Activated T-helper 2 cell treated with anti-CD3 and anti-CD28 coated beads, Interferon-gamma antibody, Interleukin-2, Interleukin-4, amounts not matched to agents 10 μg/mL and 5 μg/mL and 100 μg/mL, durations not matched to agents 14 hours and 24 hours and 36 hours (primary cell): ENCODE results near the gene GPX7. TPM values are rescaled to one million over a fixed set of nuclear protein-coding genes. Genes with fewer than 3 reads are reported as not detected.

Experiments
- DNase-seq: peaks from one replicate; pipeline ENCODE4 v3.0.0; 2021; ENCODE audit warnings: low spot score
- H3K27ac Mint-ChIP-seq: one replicate; pipeline ENCODE4 v1.8.0; 2021; ENCODE audit warnings: mixed read lengths
- H3K27me3 Mint-ChIP-seq: one replicate; pipeline ENCODE4 v1.8.0; 2021; ENCODE audit warnings: low read depth, mixed read lengths
- H3K36me3 Mint-ChIP-seq: one replicate; pipeline ENCODE4 v1.8.0; 2021; ENCODE audit warnings: low read depth, mixed read lengths
- H3K4me1 Mint-ChIP-seq: one replicate; pipeline ENCODE4 v1.8.0; 2021; ENCODE audit warnings: low read depth, mixed read lengths
- H3K4me3 Mint-ChIP-seq: one replicate; pipeline ENCODE4 v1.8.0; 2021; ENCODE audit warnings: low read depth, mild to moderate bottlenecking, moderate library complexity, mixed read lengths
- H3K9me3 Mint-ChIP-seq: one replicate; pipeline ENCODE4 v1.8.0; 2021; ENCODE audit warnings: mixed read lengths
- intact Hi-C: fragments of 100-400 bp; cut with micrococcal nuclease; formaldehyde crosslinking; loops from one replicate; pipeline ENCODE4 v1.15.1; 2023
- total RNA-seq: library from RNA; stranded (reverse); gene quantifications from 2 replicates; pipeline ENCODE4 v1.2.3, GENCODE V29; 2022

The GPX7 gene
- total RNA-seq, 1 donor from 2014 or later = 31.1 TPM

DNA sequence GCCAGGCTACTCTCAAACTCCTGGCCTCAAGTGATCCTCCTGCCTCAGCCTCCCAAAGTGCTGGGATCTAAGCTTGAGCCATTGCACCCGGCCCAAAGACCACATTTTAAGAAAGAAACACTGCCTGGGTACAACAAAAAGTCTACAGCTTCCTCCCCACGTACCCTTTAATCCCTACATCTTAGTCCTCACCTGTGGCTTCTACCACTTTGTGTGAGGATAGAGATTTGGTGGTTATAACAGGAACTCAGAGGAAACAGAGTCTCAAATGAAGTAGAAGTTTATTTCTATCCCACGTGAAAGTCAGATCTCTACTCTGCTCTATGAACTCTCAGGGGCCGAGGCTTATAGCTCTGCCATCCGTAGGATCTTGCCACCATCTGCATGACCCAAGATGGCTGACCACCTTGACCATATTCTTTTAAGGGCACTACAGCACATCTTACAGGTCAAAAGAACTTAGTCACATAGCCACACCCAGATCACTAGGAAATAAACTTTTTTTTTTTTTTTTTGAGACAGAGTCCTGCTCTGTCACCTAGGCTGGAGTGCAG, 13.4 kb downstream of the GPX7 start:
- intact Hi-C loops = no loop called here
- Mint-ChIP-seq H3K27me3 (no peaks in the 10 kb centered on the region), H3K9me3 (peaks cover 2% of the 10 kb centered on the region), H3K4me3 (no peak overlapping the region), H3K4me1 (peaks cover 7% of the 10 kb centered on the region), H3K27ac (no peak overlapping the region), H3K36me3 (peaks cover 7% of the 10 kb centered on the region)
- DNase-seq = no peak

DNA sequence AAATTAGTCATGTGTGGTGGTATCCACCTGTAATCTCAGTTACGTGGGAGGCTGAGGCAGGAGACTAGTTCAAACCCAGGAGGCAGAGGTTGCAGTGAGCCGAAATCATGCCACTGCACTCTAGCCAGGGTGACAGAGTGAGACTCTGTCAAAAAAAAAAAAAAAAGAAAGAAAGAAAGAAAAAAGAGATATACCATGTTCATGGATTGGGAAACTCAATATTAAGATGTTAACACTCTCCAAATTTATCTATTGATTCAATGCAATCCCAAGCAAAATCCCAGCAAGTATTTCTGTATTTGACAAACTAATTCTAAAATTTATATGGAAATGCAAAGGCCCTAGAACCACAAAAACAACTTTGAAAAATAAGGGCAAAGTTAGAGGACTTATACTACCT, 19.8 kb downstream of the GPX7 start:
- Mint-ChIP-seq H3K4me3 (no peak overlapping the region), H3K36me3 (peaks cover 8% of the 10 kb centered on the region), H3K9me3 (peaks cover 7% of the 10 kb centered on the region), H3K27ac (no peak overlapping the region), H3K4me1 (no peaks in the 10 kb centered on the region), H3K27me3 (no peaks in the 10 kb centered on the region)
- no peak for DNase-seq
- intact Hi-C loops = no loop called here

DNA sequence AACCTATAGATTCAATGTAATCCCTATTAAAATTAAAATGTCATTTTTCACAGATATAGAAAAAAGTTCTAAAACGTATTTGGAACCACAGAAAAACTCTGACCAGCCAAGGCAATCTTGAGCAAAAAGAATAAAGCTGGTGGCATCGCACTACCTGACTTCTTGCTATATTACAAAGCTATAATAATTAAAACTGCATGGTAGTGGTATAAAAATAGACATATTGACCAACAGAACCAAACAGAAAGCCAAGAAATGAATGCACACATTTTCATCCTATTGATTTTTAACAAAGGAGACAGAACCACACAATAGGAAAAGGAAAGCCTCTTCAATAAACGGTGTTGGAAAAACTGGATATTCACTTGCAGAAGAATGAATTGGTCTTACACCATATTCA, 21.6 kb downstream of the GPX7 start:
- no peak for DNase-seq
- H3K4me1 Mint-ChIP-seq = no peaks in the 10 kb centered on the region
- H3K4me3 Mint-ChIP-seq = no peak overlapping the region
- H3K27me3 Mint-ChIP-seq = no peaks in the 10 kb centered on the region
- no peak overlapping the region for H3K27ac Mint-ChIP-seq
- intact Hi-C loops = no loop called here
- peaks cover 8% of the 10 kb centered on the region for H3K36me3 Mint-ChIP-seq
- peaks cover 7% of the 10 kb centered on the region for H3K9me3 Mint-ChIP-seq

DNA sequence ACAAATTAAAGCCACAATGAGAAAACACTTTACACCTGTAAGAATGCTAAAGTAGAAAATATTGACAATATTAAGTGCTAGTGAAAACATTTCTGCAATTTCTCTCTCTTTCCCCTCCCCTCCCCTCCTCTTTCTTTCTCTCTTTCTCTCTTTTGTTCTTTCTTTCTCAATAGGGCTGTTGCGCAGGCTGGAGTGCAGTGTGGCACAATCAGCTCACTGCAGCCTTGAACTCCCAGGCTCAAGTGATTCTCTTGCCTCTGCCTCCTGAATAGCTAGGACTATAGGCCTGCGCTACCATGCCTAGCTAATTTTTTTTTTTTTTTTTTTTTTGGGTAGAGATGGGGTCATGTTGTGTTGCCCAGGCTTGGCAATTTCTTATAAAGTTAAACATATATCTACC, 24.9 kb downstream of the GPX7 start:
- no peaks in the 10 kb centered on the region for H3K27me3 Mint-ChIP-seq
- peaks cover 2% of the 10 kb centered on the region for H3K4me1 Mint-ChIP-seq
- no peak for DNase-seq
- H3K4me3 Mint-ChIP-seq = no peak overlapping the region
- peaks cover 2% of the 10 kb centered on the region for H3K36me3 Mint-ChIP-seq
- intact Hi-C loops = no loop called here
- H3K27ac Mint-ChIP-seq = no peak overlapping the region
- no peaks in the 10 kb centered on the region for H3K9me3 Mint-ChIP-seq

DNA sequence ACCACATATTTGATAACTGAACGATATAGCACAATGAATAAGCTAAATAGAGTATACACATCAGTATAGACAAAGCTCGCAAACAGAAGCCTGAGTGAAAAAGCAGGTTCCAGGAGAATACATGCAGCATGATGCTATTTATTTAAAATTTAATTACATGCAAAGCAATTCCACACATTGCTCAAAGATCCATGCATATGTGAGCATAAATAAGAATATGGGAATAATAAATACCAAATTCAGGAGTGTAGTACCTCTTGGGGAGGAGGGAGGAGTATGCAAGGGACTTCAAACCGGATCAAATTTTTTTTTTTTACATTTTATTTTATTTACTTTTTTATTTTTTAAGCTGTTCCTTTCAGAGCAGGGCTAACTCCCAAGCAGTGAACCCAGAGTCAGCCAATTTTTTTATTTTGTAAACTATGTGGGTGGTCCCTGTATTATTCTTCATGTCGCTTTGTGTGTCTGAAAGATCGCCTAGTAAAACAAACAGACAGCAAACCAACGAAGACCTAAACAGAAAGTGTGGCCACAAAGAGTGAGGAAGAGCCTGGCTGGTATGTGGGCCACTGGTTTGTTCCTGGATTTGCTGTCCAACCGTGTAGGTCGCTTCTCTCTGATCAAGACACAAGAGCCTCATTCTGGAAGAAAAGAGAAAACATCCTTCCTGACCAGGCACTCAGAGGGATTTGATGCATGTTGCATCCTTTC, 26.6 kb downstream of the GPX7 start:
- Mint-ChIP-seq H3K36me3 (no peaks in the 10 kb centered on the region), H3K27ac (no peak overlapping the region), H3K9me3 (no peaks in the 10 kb centered on the region), H3K4me1 (peaks cover 5% of the 10 kb centered on the region), H3K27me3 (peaks cover 3% of the 10 kb centered on the region), H3K4me3 (no peak overlapping the region)
- DNase-seq = no peak
- intact Hi-C loops = no loop called here

DNA sequence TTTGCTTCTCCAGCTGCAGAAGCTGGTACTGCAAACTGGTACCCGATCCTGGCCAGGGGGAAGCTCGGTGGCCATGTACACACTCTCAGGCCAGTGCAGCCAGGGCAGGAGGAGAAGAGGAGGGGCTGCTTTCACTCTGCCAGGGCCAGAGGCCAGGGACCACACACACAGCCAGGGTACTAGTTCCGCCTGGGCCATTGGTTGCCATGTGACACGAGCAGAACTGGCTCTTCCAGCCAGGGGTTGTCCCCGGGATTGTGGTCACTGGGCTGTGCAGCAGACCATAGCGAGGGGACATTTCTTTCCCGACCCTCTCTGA, 27.1 kb downstream of the GPX7 start:
- Mint-ChIP-seq H3K9me3 (no peaks in the 10 kb centered on the region), H3K36me3 (no peaks in the 10 kb centered on the region), H3K27ac (no peak overlapping the region), H3K4me1 (peaks cover 10% of the 10 kb centered on the region), H3K27me3 (peaks cover 7% of the 10 kb centered on the region), H3K4me3 (no peak overlapping the region)
- intact Hi-C loops = no loop called here
- DNase-seq = no peak

DNA sequence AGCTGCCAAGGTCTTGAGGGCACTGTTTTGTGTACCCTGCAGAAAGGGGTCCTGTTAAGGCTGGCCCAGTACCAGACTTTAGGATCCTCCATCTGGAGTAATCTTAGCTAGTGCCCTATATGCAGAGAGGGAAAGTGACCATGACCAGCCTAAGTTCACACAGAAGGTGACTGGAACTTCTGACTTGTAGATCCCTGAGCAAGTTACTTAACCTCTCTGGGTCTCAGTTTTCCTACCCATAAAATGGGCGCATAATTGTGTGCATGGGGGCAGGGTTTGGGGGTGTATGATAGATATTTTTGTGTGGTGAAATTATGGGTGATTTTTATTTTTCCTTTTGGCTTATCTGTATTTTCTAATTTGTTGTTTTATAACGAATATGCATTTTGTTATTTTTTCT, 27.5 kb downstream of the GPX7 start:
- Mint-ChIP-seq H3K9me3 (no peaks in the 10 kb centered on the region), H3K36me3 (peaks cover 2% of the 10 kb centered on the region), H3K27me3 (peaks cover 7% of the 10 kb centered on the region), H3K4me3 (no peak overlapping the region), H3K4me1 (peaks cover 11% of the 10 kb centered on the region), H3K27ac (no peak overlapping the region)
- DNase-seq = no peak
- intact Hi-C loops = no loop called here

DNA sequence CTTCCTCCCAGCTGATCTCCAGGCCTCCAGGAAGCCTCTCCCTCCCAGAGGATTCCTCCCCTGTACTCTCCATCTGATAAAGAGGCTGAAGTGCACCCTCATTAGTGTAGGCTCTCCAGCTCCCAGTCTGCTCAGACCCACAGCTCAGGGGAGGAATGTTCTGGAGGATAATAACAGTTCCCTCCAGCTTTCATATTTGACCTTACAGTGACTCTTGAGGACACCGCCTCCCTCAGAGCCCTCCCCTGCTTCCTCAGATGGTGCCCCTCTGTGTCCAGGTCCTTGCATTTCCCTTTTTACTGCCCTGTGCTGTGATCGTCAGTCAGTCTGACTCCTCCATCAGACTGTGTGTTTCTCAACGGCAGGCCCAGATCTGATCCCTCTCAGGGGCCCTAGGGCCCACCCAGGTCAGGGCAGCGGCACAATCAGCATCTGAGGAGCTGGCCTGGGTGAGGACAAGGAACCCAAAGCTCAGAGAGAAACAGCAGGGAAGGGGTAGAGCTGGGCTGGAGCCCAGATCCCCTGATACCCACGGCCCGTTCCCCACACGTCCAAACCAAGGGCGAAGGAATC, 29.7 kb downstream of the GPX7 start:
- H3K36me3 Mint-ChIP-seq = peaks cover 5% of the 10 kb centered on the region
- H3K4me3 Mint-ChIP-seq = peak overlapping the region; percentile 41
- peaks cover 7% of the 10 kb centered on the region for H3K27me3 Mint-ChIP-seq
- intact Hi-C loops = loop anchor here (2.0 kb wide), 1 partner anchor 29 kb away; the partner anchor contains the start of gene GPX7
- peaks cover 26% of the 10 kb centered on the region for H3K4me1 Mint-ChIP-seq
- H3K9me3 Mint-ChIP-seq = peaks cover 7% of the 10 kb centered on the region
- no peak overlapping the region for H3K27ac Mint-ChIP-seq
- DNase-seq = no peak

DNA sequence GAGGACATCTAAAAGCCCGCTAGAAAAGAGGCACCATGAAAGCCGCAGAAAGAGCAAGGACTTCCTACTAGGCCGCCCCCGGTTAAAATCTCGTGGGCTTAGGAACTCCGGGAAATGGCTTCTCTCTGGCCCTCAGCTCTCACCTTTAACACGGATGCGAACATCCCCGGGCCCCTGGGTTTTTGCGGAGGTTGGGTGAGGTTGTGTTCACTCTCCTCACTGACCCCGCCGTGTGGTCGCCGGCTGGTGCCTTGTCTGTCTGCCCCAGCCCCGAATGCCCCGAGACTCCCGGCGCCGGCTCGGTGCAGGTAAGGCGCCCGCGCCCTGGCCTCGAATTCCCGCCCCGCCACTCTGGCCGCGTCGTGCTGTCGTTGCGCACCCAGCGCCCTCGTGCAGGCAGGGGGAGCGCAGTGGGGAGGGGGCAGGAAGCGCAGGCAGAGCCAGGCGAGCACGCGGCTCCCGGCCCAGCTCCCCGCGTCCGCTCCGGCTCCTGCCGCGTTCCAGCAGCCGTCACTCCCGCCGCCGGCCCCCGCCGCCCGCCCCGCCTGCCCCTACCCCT, 30.6 kb downstream of the GPX7 start, which contains the start of gene SHISAL2A:
TSS of gene SHISAL2A (plus strand) at position 437 of the 559 bp plus-strand sequence. CDS start 326 bp downstream, outside the sequence.
- peak; percentile 39 for DNase-seq
- peaks cover 35% of the 10 kb centered on the region for H3K4me1 Mint-ChIP-seq
- peaks cover 7% of the 10 kb centered on the region for H3K9me3 Mint-ChIP-seq
- H3K27ac Mint-ChIP-seq = peak within 1 kb of the TSS; percentile 50
- H3K36me3 Mint-ChIP-seq = peaks cover 5% of the 10 kb centered on the region
- peak within 1 kb of the TSS; percentile 41 for H3K4me3 Mint-ChIP-seq
- peaks cover 7% of the 10 kb centered on the region for H3K27me3 Mint-ChIP-seq
- intact Hi-C loops = loop anchor here (2.0 kb wide), 1 partner anchor 30 kb away; the partner anchor contains the start of gene GPX7

DNA sequence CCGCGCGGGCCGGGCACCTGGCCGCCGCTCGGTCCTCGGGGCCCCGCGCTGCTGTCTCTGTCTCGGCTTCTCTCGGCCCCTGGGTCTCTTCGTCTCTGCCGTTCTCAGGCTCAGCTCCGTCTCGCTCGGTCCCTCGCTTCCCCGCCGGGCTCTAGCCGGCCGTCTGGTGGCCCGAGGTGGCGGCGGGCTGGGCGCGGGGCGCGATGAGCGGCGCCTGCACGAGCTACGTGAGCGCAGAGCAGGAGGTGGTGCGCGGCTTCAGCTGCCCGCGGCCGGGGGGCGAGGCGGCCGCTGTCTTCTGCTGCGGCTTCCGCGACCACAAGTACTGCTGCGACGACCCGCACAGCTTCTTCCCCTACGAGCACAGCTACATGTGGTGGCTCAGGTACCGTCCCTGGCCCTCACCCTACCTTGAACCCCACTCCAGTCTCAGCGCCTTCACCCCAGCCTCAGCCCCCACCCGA, 31.2 kb downstream of the GPX7 start:
- H3K9me3 Mint-ChIP-seq = peaks cover 7% of the 10 kb centered on the region
- H3K4me3 Mint-ChIP-seq = peak overlapping the region; percentile 38
- intact Hi-C loops = loop anchor here (2.0 kb wide), 1 partner anchor 31 kb away; the partner anchor contains the start of gene GPX7
- H3K27me3 Mint-ChIP-seq = peaks cover 7% of the 10 kb centered on the region
- DNase-seq = no peak
- H3K27ac Mint-ChIP-seq = peak overlapping the region; percentile 40
- H3K36me3 Mint-ChIP-seq = peaks cover 8% of the 10 kb centered on the region
- H3K4me1 Mint-ChIP-seq = peaks cover 40% of the 10 kb centered on the region

DNA sequence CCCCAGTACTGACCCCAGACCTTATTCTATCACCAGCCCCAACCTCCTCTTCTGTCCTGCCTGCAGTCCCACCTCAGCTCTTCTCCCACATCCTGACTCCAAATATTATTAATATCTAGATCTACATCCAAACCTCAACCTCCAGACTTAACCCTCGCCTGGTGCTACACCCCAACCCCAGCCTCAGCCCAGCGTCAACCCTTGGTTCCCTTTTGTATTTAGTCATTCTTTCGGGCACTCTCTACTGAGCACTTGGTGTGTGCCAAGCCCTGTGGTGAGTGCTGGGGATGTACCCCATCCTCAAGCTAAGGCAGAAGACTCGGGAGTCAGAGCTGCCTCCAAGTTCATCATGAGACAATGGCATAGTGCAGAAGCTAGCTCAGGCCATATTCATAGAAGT, 31.9 kb downstream of the GPX7 start:
- DNase-seq = no peak
- Mint-ChIP-seq H3K9me3 (peaks cover 7% of the 10 kb centered on the region), H3K36me3 (peaks cover 12% of the 10 kb centered on the region), H3K27ac (peak overlapping the region; percentile 40), H3K4me3 (peak overlapping the region; percentile 38), H3K27me3 (peaks cover 7% of the 10 kb centered on the region), H3K4me1 (peaks cover 45% of the 10 kb centered on the region)
- intact Hi-C loops = no loop called here

DNA sequence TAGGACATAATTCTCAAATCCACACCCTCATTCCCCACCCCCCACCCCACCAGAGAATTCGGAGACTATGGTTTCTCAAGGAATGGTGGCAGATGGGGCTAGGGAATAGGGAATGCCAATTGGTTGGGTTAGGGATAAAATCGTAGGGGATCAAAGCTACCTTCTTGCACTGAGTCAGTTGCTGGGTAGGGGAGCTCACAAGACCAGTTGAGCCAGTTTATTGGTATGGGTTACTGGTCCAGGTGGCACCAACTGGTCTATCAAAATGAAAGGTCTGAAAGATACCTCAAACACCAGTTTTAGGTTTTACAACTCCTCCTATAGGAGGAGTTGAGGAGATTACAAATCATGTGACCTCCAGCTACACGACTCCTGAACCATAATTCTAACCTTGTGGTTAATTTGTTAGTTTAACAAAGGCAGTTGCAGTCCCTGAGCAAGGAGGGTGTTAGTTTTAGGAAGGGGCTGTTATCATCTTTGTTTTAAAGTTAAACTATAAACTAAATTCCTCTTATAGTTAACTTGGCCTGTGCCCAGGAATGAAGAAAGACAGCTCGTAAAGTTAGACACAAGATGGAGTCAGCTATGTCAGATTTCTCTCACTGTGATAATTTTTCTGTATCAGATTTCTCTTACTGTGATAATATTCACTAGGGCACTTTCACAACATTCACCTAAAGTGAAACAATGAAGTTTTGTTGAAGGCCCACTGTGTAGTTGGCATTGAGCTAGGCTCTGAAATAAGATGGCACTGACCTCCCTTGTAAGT, 33.3 kb downstream of the GPX7 start:
- intact Hi-C loops = loop anchor here (5.0 kb wide), 1 partner anchor 83 kb away; the partner anchor contains the start of gene TUT4
- peaks cover 7% of the 10 kb centered on the region for H3K9me3 Mint-ChIP-seq
- DNase-seq = no peak
- peaks cover 7% of the 10 kb centered on the region for H3K27me3 Mint-ChIP-seq
- peaks cover 48% of the 10 kb centered on the region for H3K4me1 Mint-ChIP-seq
- peak overlapping the region; percentile 54 for H3K27ac Mint-ChIP-seq
- peaks cover 16% of the 10 kb centered on the region for H3K36me3 Mint-ChIP-seq
- H3K4me3 Mint-ChIP-seq = no peak overlapping the region
